IMR-90 (cell line): Measurements from ENCODE around the gene C1orf116. TPM values are rescaled to one million over a fixed set of nuclear protein-coding genes. Genes with fewer than 3 reads are reported as not detected.

Experiments
- ATAC-seq: fragments of 200-7000 bp; cut with Tn5 transposase; 2 replicates; pipeline ENCODE4 v1.9.1; 2020; ENCODE audit warnings: low read depth, mild to moderate bottlenecking, moderate library complexity
- BruUV-seq: library from RNA; stranded (reverse); fragments of 400-500 nt; replicated peaks from 2 replicates; lab custom pipeline; 2021; lab: Mats Ljungman, UMichigan
- CTCF ChIA-PET: fragments of 300-600 bp; formaldehyde crosslinking; extraction: SDS; loops from one replicate; lab custom pipeline; 2021; ENCODE audit warnings: antibody characterized with exemption; lab: Yijun Ruan, JAX
- POLR2A ChIA-PET: fragments of 300-600 bp; sonication (Branson Sonifier 250); formaldehyde crosslinking; loops from one replicate; lab custom pipeline; 2022; ENCODE audit warnings: antibody characterized with exemption; ENCODE audit not compliant: unreplicated experiment; lab: Charles Lee
- DNase-seq: peaks from one replicate; pipeline ENCODE4 v3.0.0; 2013
- H2AFZ ChIP-seq: replicated peaks from 2 replicates; pipeline ENCODE3; 2013; ENCODE audit warnings: low read length, mild to moderate bottlenecking; ENCODE audit not compliant: poor library complexity
- H2AK5ac ChIP-seq: 2 replicates; pipeline ENCODE4 v1.6.1; 2013; ENCODE audit warnings: low read depth, low read length, inconsistent platforms
- H2AK9ac ChIP-seq: replicated peaks from 2 replicates; pipeline ENCODE3; 2013; ENCODE audit warnings: mild to moderate bottlenecking, low read depth, low read length, moderate library complexity; ENCODE audit not compliant: poor library complexity
- H2BK120ac ChIP-seq: 2 replicates; pipeline ENCODE4 v1.6.1; 2013; ENCODE audit warnings: low read depth, low read length, inconsistent platforms
- H2BK15ac ChIP-seq: 3 replicates; pipeline ENCODE4 v1.6.1; 2013; ENCODE audit warnings: low read depth, low read length, inconsistent platforms
- H2BK20ac ChIP-seq: 2 replicates; pipeline ENCODE4 v1.6.1; 2013; ENCODE audit warnings: low read depth, mild to moderate bottlenecking, inconsistent platforms, low read length, moderate library complexity
- H2BK5ac ChIP-seq: 2 replicates; pipeline ENCODE4 v1.6.1; 2013; ENCODE audit warnings: mild to moderate bottlenecking, low read depth, low read length, inconsistent platforms; ENCODE audit not compliant: poor library complexity, severe bottlenecking
- H3K14ac ChIP-seq: replicated peaks from 2 replicates; pipeline ENCODE4 v1.6.1; 2013; ENCODE audit warnings: low read depth, low read length, inconsistent platforms
- H3K18ac ChIP-seq: 2 replicates; pipeline ENCODE4 v1.6.1; 2013; ENCODE audit warnings: low read depth, low read length, control low read depth
- H3K23ac ChIP-seq: 2 replicates; pipeline ENCODE4 v1.6.1; 2013; ENCODE audit warnings: low read depth, low read length, inconsistent platforms
- H3K27ac ChIP-seq: 2 replicates; pipeline ENCODE4 v1.5.1; 2013; ENCODE audit warnings: mild to moderate bottlenecking, control low read depth, low read length; ENCODE audit not compliant: insufficient read depth
- H3K27me3 ChIP-seq: 2 replicates; pipeline ENCODE4 v1.6.1; 2013; ENCODE audit warnings: low read length; ENCODE audit not compliant: control insufficient read depth, insufficient read depth
- H3K36me3 ChIP-seq: 2 replicates; pipeline ENCODE4 v1.6.1; 2013; ENCODE audit warnings: low read length, mixed read lengths; ENCODE audit not compliant: control insufficient read depth, insufficient read depth
- H3K4ac ChIP-seq: 2 replicates; pipeline ENCODE4 v1.6.1; 2013; ENCODE audit warnings: low read depth, low read length, inconsistent platforms
- H3K4me1 ChIP-seq: 2 replicates; pipeline ENCODE4 v1.6.1; 2013; ENCODE audit warnings: low read length, mixed read lengths; ENCODE audit not compliant: control insufficient read depth, insufficient read depth
- H3K4me2 ChIP-seq: 2 replicates; pipeline ENCODE4 v1.6.1; 2013; ENCODE audit warnings: low read depth, mild to moderate bottlenecking, control low read depth, low read length, moderate library complexity
- H3K4me3 ChIP-seq: 2 replicates; pipeline ENCODE4 v1.5.1; 2013; ENCODE audit warnings: low read depth, mild to moderate bottlenecking, control low read depth, low read length, moderate library complexity; ENCODE audit not compliant: insufficient read depth
- H3K56ac ChIP-seq: 2 replicates; pipeline ENCODE4 v1.6.1; 2013; ENCODE audit warnings: low read length, inconsistent platforms; ENCODE audit not compliant: insufficient read depth; ENCODE audit errors: extremely low read depth
- H3K79me1 ChIP-seq, 2 experiments: 2 replicates each; pipeline ENCODE4 v1.6.1; 2013; ENCODE audit warnings: low read length in 2 of 2, inconsistent platforms in 1 of 2, low read depth in 1 of 2
- H3K9ac ChIP-seq: 2 replicates; pipeline ENCODE4 v1.6.1; 2013; ENCODE audit warnings: low read depth, low read length, control low read depth
- H3K9me1 ChIP-seq: 2 replicates; pipeline ENCODE4 v1.6.1; 2013; ENCODE audit warnings: low read length, inconsistent platforms; ENCODE audit not compliant: insufficient read depth
- H3K9me3 ChIP-seq: 2 replicates; pipeline ENCODE4 v1.6.1; 2013; ENCODE audit warnings: low read length; ENCODE audit not compliant: control insufficient read depth, insufficient read depth
- H4K20me1 ChIP-seq: 2 replicates; pipeline ENCODE4 v1.6.1; 2013; ENCODE audit warnings: low read length, inconsistent platforms; ENCODE audit not compliant: insufficient read depth
- H4K5ac ChIP-seq: 2 replicates; pipeline ENCODE4 v1.6.1; 2013; ENCODE audit warnings: mild to moderate bottlenecking, low read depth, low read length, control low read depth
- H4K8ac ChIP-seq, 2 experiments: 2 replicates each; pipeline ENCODE4 v1.6.1; 2013; ENCODE audit warnings: low read depth in 2 of 2, low read length in 2 of 2, control low read depth in 1 of 2, inconsistent platforms in 1 of 2
- H4K91ac ChIP-seq: 2 replicates; pipeline ENCODE4 v1.6.1; 2013; ENCODE audit warnings: low read depth, low read length, inconsistent platforms; ENCODE audit not compliant: insufficient read depth
- MAFK ChIP-seq: IDR thresholded peaks from 2 replicates; pipeline ENCODE4 v1.6.1; 2012; ENCODE audit warnings: low read depth, low read length, improper control_type of control experiment
- NFE2L2 ChIP-seq: fragments of 150-350 bp; IDR thresholded peaks from 2 replicates; pipeline ENCODE4 v1.6.1; 2016; ENCODE audit warnings: low read depth, mild to moderate bottlenecking, low read length
- WGBS, 2 experiments: methylation state at CpG; one replicate each; pipeline versions ENCODE4 v1.1.5 to v1.1.7; 2013; ENCODE audit warnings: missing lambda C conversion rate in 2 of 2; ENCODE audit not compliant: insufficient read length in 1 of 2; ENCODE audit errors: extremely low coverage in 2 of 2; 5-methylcytosine and 5-hydroxymethylcytosine counted together
- dilution Hi-C: fragments of 300-500 bp; cut with HindIII; formaldehyde crosslinking; loops from one replicate; pipeline ENCODE4 v1.14.3; 2018; ENCODE audit warnings: low sequenced_read_pairs; ENCODE audit not compliant: unreplicated experiment
- in situ Hi-C: fragments of 300-500 bp; cut with MboI; formaldehyde crosslinking; loops from 3 replicates; pipeline ENCODE4 v1.14.3; 2019; ENCODE audit warnings: low sequenced_read_pairs, inconsistent platforms, mixed read lengths
- intact Hi-C: fragments of 100-400 bp; cut with micrococcal nuclease; formaldehyde crosslinking; loops from 2 replicates; pipeline ENCODE4 v1.10.0; 2022
- polyA plus RNA-seq, 3 experiments: library from polyadenylated mRNA; depleted of rRNA; stranded (reverse); fragments of >200 nt; gene quantifications; 2 replicates each; pipeline ENCODE4 v1.2.3, GENCODE V29; 2012; ENCODE audit warnings: low replicate concordance in 1 of 3
- total RNA-seq: library from RNA; depleted of rRNA; stranded (reverse); fragments of >200 nt; gene quantifications from 2 replicates; pipeline ENCODE4 v1.2.3, GENCODE V29; 2012

The C1orf116 gene
- total and polyA plus RNA-seq, 2 of the 4 experiments (the other 2 are of a cell fraction): under 0.01 to 0.03 TPM

- no peak overlapping the region for H3K18ac ChIP-seq
These were observed 47.3 kb downstream of the C1orf116 start for GRCh38 chr1:206985162-206985749.

More at GRCh38 chr1:206985162-206985749, 47.3 kb downstream of the C1orf116 start:
- no peak overlapping the region for H4K91ac ChIP-seq
- H3K9me1 ChIP-seq: no peaks in the 10 kb centered on the region
- no peak overlapping the region for H2BK120ac ChIP-seq
- dilution Hi-C loops (no loop called here), in situ Hi-C loops (no loop called here), intact Hi-C loops (loop anchor here (10.0 kb wide), 3 partner anchors 250 to 510 kb away; partner anchors contain the start of genes DYRK3 and IKBKE)
- no peaks in the 10 kb centered on the region for H3K36me3 ChIP-seq
- no peak overlapping the region for H3K56ac ChIP-seq
- H3K23ac ChIP-seq: no peak overlapping the region
- ChIA-PET CTCF (no interaction called here), POLR2A (interaction anchor here (0.6 kb wide), 1 partner anchor 383 kb away, joined by 4 read pairs; no protein-coding TSS in a partner anchor)
- no peak overlapping the region for H2BK15ac ChIP-seq
- peaks cover 43% of the 10 kb centered on the region for H3K27me3 ChIP-seq
- H2BK5ac ChIP-seq: no peak overlapping the region
- H3K4ac ChIP-seq: no peak overlapping the region
- no peak for TF ChIP-seq NFE2L2
- TF ChIP-seq MAFK: peak; percentile 33; the same call in 1 of the 2 replicates
- no peak for DNase-seq
- H4K5ac ChIP-seq: no peak overlapping the region
- no peak overlapping the region for H3K9ac ChIP-seq
- no peak overlapping the region for H3K4me2 ChIP-seq
- no peaks in the 10 kb centered on the region for H3K4me1 ChIP-seq
- H3K9me3 ChIP-seq: peaks cover 3% of the 10 kb centered on the region; the same call in 1 of the 2 replicates
- no peak for ATAC-seq
- H2AK9ac ChIP-seq: no peak overlapping the region
- no peak overlapping the region for H3K14ac ChIP-seq
- H3K79me1 ChIP-seq: no peaks in the 10 kb centered on the region
- H4K20me1 ChIP-seq: no peaks in the 10 kb centered on the region
- no peak overlapping the region for H3K27ac ChIP-seq
- H2AFZ ChIP-seq: no peak overlapping the region
- no peak overlapping the region for H4K8ac ChIP-seq
- no peak overlapping the region for H2AK5ac ChIP-seq
- no CpG with 5 or more reads among the region's 10 CpGs for WGBS, 2 experiments
- BruUV-seq: no TSS peak
- H3K4me3 ChIP-seq: no peak overlapping the region
- H2BK20ac ChIP-seq: no peak overlapping the region
